ENCODE measurements around the gene SNX32.

GRCh38 chr11:65880844-65881421 lies 47.2 kb downstream of the SNX32 start:
- TF ChIP-seq CTCF (IDR thresholded peaks at IDR 0.05; ENCODE audit: extremely low read depth in 1 of 2, insufficient read depth in 1 of 2, low read depth in 1 of 2, low read length in 2 of 2) (no peak), POLR2AphosphoS5 (IDR thresholded peaks at IDR 0.05; ENCODE audit: insufficient read depth, low read depth, low read length) (no peak)
- TF ChIP-seq, protein P1, sequence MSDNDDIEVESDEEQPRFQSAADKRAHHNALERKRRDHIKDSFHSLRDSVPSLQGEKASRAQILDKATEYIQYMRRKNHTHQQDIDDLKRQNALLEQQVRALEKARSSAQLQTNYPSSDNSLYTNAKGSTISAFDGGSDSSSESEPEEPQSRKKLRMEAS (IDR thresholded peaks at IDR 0.05; ENCODE audit: insufficient read depth, insufficient read length) = no peak

All from endothelial cell of umbilical vein (primary cell).